Adrenal gland (tissue), 12 donors: ENCODE measurements around the gene ASTE1. TPM values are rescaled to one million over a fixed set of nuclear protein-coding genes. Genes with fewer than 3 reads are reported as not detected.

Experiments used
- DNase-seq, 7 donors: peaks; one replicate each; pipeline ENCODE4 v3.0.0-alpha.2; 2019 to 2020
- H3K27ac ChIP-seq, 5 donors: fragments of 200-600 bp; sonication (generic) in 4 of 5; 1 replicate in 3 of 5; 2 replicates in 2 of 5; pipeline versions ENCODE4 v1.5.1 to v1.8.0; 2016 to 2020; ENCODE audit warnings: mild to moderate bottlenecking in 1 of 5
- H3K27me3 ChIP-seq: fragments of 200-600 bp; 2 replicates; pipeline ENCODE4 v1.8.0; 2021
- H3K36me3 ChIP-seq, 2 donors: fragments of 200-600 bp; replicated peaks in 1 of 2; 1 replicate in 1 of 2; 2 replicates in 1 of 2; pipeline versions ENCODE4 v1.5.1 to v1.8.0; 2018 to 2022
- H3K4me1 ChIP-seq, 2 donors: fragments of 200-600 bp; replicated peaks in 1 of 2; 1 replicate in 1 of 2; 2 replicates in 1 of 2; pipeline versions ENCODE4 v1.5.1 to v1.8.0; 2018 to 2021
- H3K4me3 ChIP-seq, 4 donors: fragments of 200-600 bp; sonication (generic) in 3 of 4; one replicate each; pipeline ENCODE4 v1.5.1; 2016 to 2018
- H3K9me3 ChIP-seq, 3 donors: fragments of 200-600 bp; sonication (generic) in 1 of 3; replicated peaks in 1 of 3; 1 replicate in 2 of 3; 2 replicates in 1 of 3; pipeline versions ENCODE4 v1.5.1 to v1.8.0; 2016 to 2021
- CTCF ChIP-seq, 6 experiments: fragments of 450-650 bp in 4 of 6; fragments of 200-600 bp in 2 of 6; sonication (generic) in 1 of 6; IDR thresholded peaks; 1 replicate in 5 of 6; 2 replicates in 1 of 6; pipeline versions ENCODE4 v1.5.1 to v1.8.0; 2016 to 2021; ENCODE audit warnings: antibody characterized with exemption in 6 of 6, mild to moderate bottlenecking in 2 of 6, moderate library complexity in 1 of 6
- POLR2A ChIP-seq, 2 donors: fragments of 450-650 bp; IDR thresholded peaks; one replicate each; pipeline ENCODE4 v1.6.1; 2017; ENCODE audit warnings: antibody characterized with exemption in 2 of 2, mild to moderate bottlenecking in 2 of 2, moderate library complexity in 1 of 2
- WGBS, 4 donors: extraction: QIAGEN DNeasy Blood & Tissue Kit in 2 of 4; methylation state at CpG; one replicate each; pipeline versions ENCODE4 v1.1.5 to v1.1.7; 2013 to 2017; 5-methylcytosine and 5-hydroxymethylcytosine counted together
- intact Hi-C, 2 donors: fragments of 100-400 bp; cut with DNase I; formaldehyde crosslinking; loops; one replicate each; pipeline versions ENCODE4 v1.14.1 to v1.15.0; 2022 to 2023
- polyA plus RNA-seq, 3 donors: library from polyadenylated mRNA; stranded (reverse); fragments of 200-250 nt in 2 of 3; fragments of 350-450 nt in 1 of 3; fragmentation: Illumina TruSeq in 1 of 3; extraction: RNeasy Lipid Tissue Mini Kit (QIAGEN cat#74804) in 1 of 3; gene quantifications; one replicate each; pipeline ENCODE4 v1.2.3, GENCODE V29; 2013 to 2014
- total RNA-seq, 9 donors: library from RNA; depleted of rRNA in 4 of 9; stranded (reverse); fragments of >200 nt in 4 of 9; fragments of 120-200 nt in 1 of 9; fragmentation: NEBNext Ultra II Directional in 1 of 9; extraction: Animal tissue kit (Norgen Biotek cat#: 25700) in 1 of 9; gene quantifications; one replicate each; pipeline versions ENCODE4 v1.1.0 to v1.2.4, GENCODE V29; 2013 to 2023
- donor health status: healthy with polysubstance abuse.
- donor health status: Bipolar disorder and iron deficiency.
- donor health status: DM: yes; HTN: yes; CAD: no.
- donor health status: DM: no; HTN: no; CAD: no.
- donor health status: DM: no; HTN: no; CAD: no.
- donor health status: DM: yes; HTN: yes; CAD: no.

Gene ASTE1
- total and polyA plus RNA-seq, 12 donors, result 1.8 to 8.7 (median 6.1) TPM

- no peaks in the 10 kb centered on the region for H3K4me1 ChIP-seq
- TF ChIP-seq CTCF (IDR thresholded peaks at IDR 0.05) (no peak), POLR2A (IDR thresholded peaks at IDR 0.05) (no peak)
- DNase-seq, result no peak
- 88 to 94% (median 89%) methylated on average over 1 of the region's 1 CpG for WGBS, 4 donors
- no peaks in the 10 kb centered on the region for H3K9me3 ChIP-seq
- no peak overlapping the region for H3K27ac ChIP-seq
- H3K27me3 ChIP-seq, result no peaks in the 10 kb centered on the region
- peaks cover 0 to 4% of the 10 kb centered on the region in 2 donors for H3K36me3 ChIP-seq
- intact Hi-C loops, result no loop called here
- no peak overlapping the region for H3K4me3 ChIP-seq
These were observed 25.6 kb downstream of the ASTE1 start for GRCh38 chr3:131001071-131001470.

- H3K9me3 ChIP-seq, result no peaks in the 10 kb centered on the region
- DNase-seq, result no peak
- H3K4me3 ChIP-seq, result no peak overlapping the region
- H3K27me3 ChIP-seq, result no peaks in the 10 kb centered on the region
- WGBS, 4 donors, result 90 to 93% (median 91%) methylated on average over 7 of the region's 7 CpGs
- intact Hi-C loops, result no loop called here
- no peaks in the 10 kb centered on the region for H3K4me1 ChIP-seq
- no peak overlapping the region for H3K27ac ChIP-seq
- H3K36me3 ChIP-seq, result peaks cover 0 to 4% of the 10 kb centered on the region in 2 donors
- TF ChIP-seq POLR2A (IDR thresholded peaks at IDR 0.05) (no peak), CTCF (IDR thresholded peaks at IDR 0.05) (no peak)
These were observed 29.3 kb downstream of the ASTE1 start for GRCh38 chr3:130997289-130997688.

GRCh38 chr3:130992344-130992743, 34.3 kb downstream of the ASTE1 start:
- intact Hi-C loops, result no loop called here
- Histone ChIP-seq H3K36me3 (no peaks in the 10 kb centered on the region), H3K27ac (no peak overlapping the region), H3K4me1 (no peaks in the 10 kb centered on the region), H3K9me3 (no peaks in the 10 kb centered on the region), H3K4me3 (no peak overlapping the region), H3K27me3 (no peaks in the 10 kb centered on the region)
- no peak for DNase-seq
- no peak for TF ChIP-seq POLR2A (IDR thresholded peaks at IDR 0.05)
- TF ChIP-seq CTCF (IDR thresholded peaks at IDR 0.05), result no peak
- 80 to 88% (median 83%) methylated on average over 3 of the region's 3 CpGs for WGBS, 4 donors

- WGBS, 4 donors, result 95 to 97% (median 97%) methylated on average over 5 of the region's 5 CpGs
- Histone ChIP-seq H3K4me1 (no peaks in the 10 kb centered on the region), H3K36me3 (no peaks in the 10 kb centered on the region), H3K4me3 (no peak overlapping the region), H3K27me3 (no peaks in the 10 kb centered on the region), H3K9me3 (no peaks in the 10 kb centered on the region), H3K27ac (no peak overlapping the region)
- intact Hi-C loops, result no loop called here
- TF ChIP-seq POLR2A (IDR thresholded peaks at IDR 0.05) (no peak), CTCF (IDR thresholded peaks at IDR 0.05) (no peak)
- DNase-seq, result no peak
These were observed 35.5 kb downstream of the ASTE1 start for GRCh38 chr3:130991126-130991525.
